CD14-positive monocyte (primary cell): Measurements from ENCODE around the gene ADAMTS17. TPM values are rescaled to one million over a fixed set of nuclear protein-coding genes. Genes with fewer than 3 reads are reported as not detected.

Experiments
- DNase-seq, 3 donors: peaks; one replicate each; pipeline ENCODE4 v3.0.0-alpha.2; 2011 to 2022
- H2AFZ ChIP-seq: 2 replicates; pipeline ENCODE4 v1.6.0; 2012; ENCODE audit warnings: mild to moderate bottlenecking, low read depth, low read length, inconsistent platforms; ENCODE audit not compliant: insufficient read depth, poor library complexity, severe bottlenecking
- H3K27ac ChIP-seq, 2 donors: 1 replicate in 1 of 2; 2 replicates in 1 of 2; pipeline ENCODE4 v1.5.1; 2012 to 2013; ENCODE audit warnings: low read length in 2 of 2, control low read depth in 1 of 2, inconsistent platforms in 1 of 2, low read depth in 1 of 2, mild to moderate bottlenecking in 1 of 2
- H3K27me3 ChIP-seq, 2 donors: one replicate each; pipeline versions ENCODE4 v1.6.0 to v1.6.1; 2011 to 2013; ENCODE audit warnings: low read length in 2 of 2; ENCODE audit not compliant: control insufficient read depth in 2 of 2, insufficient read depth in 2 of 2
- H3K36me3 ChIP-seq, 2 donors: replicated peaks in 1 of 2; 1 replicate in 1 of 2; 2 replicates in 1 of 2; pipeline versions ENCODE4 v1.5.1 to v1.6.1; 2012 to 2013; ENCODE audit warnings: low read length in 2 of 2, control low read depth in 1 of 2, inconsistent platforms in 1 of 2, mild to moderate bottlenecking in 1 of 2; ENCODE audit not compliant: insufficient read depth in 2 of 2, control insufficient read depth in 1 of 2
- H3K4me1 ChIP-seq, 2 donors: 1 replicate in 1 of 2; 2 replicates in 1 of 2; pipeline versions ENCODE4 v1.5.1 to v1.6.1; 2012 to 2013; ENCODE audit warnings: low read length in 2 of 2, control low read depth in 1 of 2, inconsistent platforms in 1 of 2, mild to moderate bottlenecking in 1 of 2, moderate library complexity in 1 of 2; ENCODE audit not compliant: insufficient read depth in 2 of 2, control insufficient read depth in 1 of 2
- H3K4me2 ChIP-seq: replicated peaks from 2 replicates; pipeline ENCODE3; 2012; ENCODE audit warnings: low read length, moderate library complexity, mild to moderate bottlenecking; ENCODE audit not compliant: poor library complexity, severe bottlenecking; ENCODE audit errors: extremely low read depth
- H3K4me3 ChIP-seq, 3 experiments: fragments of 200-600 bp in 1 of 3; sonication (generic) in 1 of 3; replicated peaks in 1 of 3; 1 replicate in 2 of 3; 2 replicates in 1 of 3; pipeline ENCODE4 v1.5.1; 2011 to 2013; ENCODE audit warnings: low read length in 3 of 3, mild to moderate bottlenecking in 3 of 3, control low read depth in 2 of 3, low read depth in 2 of 3, inconsistent platforms in 1 of 3, moderate library complexity in 1 of 3
- H3K79me2 ChIP-seq: 2 replicates; pipeline ENCODE4 v1.6.0; 2012; ENCODE audit warnings: mild to moderate bottlenecking, control low read depth, inconsistent platforms, low read length, moderate library complexity; ENCODE audit not compliant: insufficient read depth
- H3K9ac ChIP-seq: 2 replicates; pipeline ENCODE4 v1.6.0; 2017; ENCODE audit warnings: low read length, mild to moderate bottlenecking; ENCODE audit not compliant: insufficient read depth, poor library complexity, severe bottlenecking
- H3K9me3 ChIP-seq, 2 donors: replicated peaks in 1 of 2; 1 replicate in 1 of 2; 2 replicates in 1 of 2; pipeline versions ENCODE4 v1.5.1 to v1.6.1; 2012 to 2013; ENCODE audit warnings: low read length in 2 of 2, control low read depth in 1 of 2; ENCODE audit not compliant: control insufficient read depth in 1 of 2, insufficient read depth in 1 of 2
- H4K20me1 ChIP-seq: 2 replicates; pipeline ENCODE4 v1.6.0; 2012; ENCODE audit warnings: mild to moderate bottlenecking, low read length, control low read depth, moderate library complexity; ENCODE audit not compliant: insufficient read depth
- H3K27ac Mint-ChIP-seq, 7 donors: one replicate each; pipeline ENCODE4 v1.8.0; 2020; ENCODE audit warnings: mild to moderate bottlenecking in 7 of 7, mixed read lengths in 7 of 7, moderate library complexity in 6 of 7, inconsistent platforms in 2 of 7
- H3K27me3 Mint-ChIP-seq, 3 donors: one replicate each; pipeline ENCODE4 v1.8.0; 2021 to 2022; ENCODE audit warnings: low read depth in 3 of 3, mild to moderate bottlenecking in 3 of 3, mixed read lengths in 3 of 3, moderate library complexity in 3 of 3, inconsistent platforms in 1 of 3
- H3K36me3 Mint-ChIP-seq, 2 donors: one replicate each; pipeline ENCODE4 v1.8.0; 2020; ENCODE audit warnings: mixed read lengths in 2 of 2, inconsistent platforms in 1 of 2, mild to moderate bottlenecking in 1 of 2
- H3K4me1 Mint-ChIP-seq: one replicate; pipeline ENCODE4 v1.8.0; 2020; ENCODE audit warnings: mild to moderate bottlenecking, mixed read lengths
- H3K4me3 Mint-ChIP-seq, 2 donors: one replicate each; pipeline ENCODE4 v1.8.0; 2020; ENCODE audit warnings: mild to moderate bottlenecking in 2 of 2, mixed read lengths in 2 of 2, moderate library complexity in 1 of 2
- H3K9me3 Mint-ChIP-seq, 7 donors: one replicate each; pipeline ENCODE4 v1.8.0; 2020 to 2022; ENCODE audit warnings: mixed read lengths in 7 of 7, mild to moderate bottlenecking in 6 of 7, moderate library complexity in 6 of 7, inconsistent platforms in 2 of 7
- whole genome bisulfite sequencing: methylation state at CpG from one replicate; pipeline ENCODE4 v1.1.5; 2013; ENCODE audit warnings: missing lambda C conversion rate; ENCODE audit not compliant: insufficient coverage; 5-methylcytosine and 5-hydroxymethylcytosine counted together
- intact Hi-C, 2 donors: fragments of 100-400 bp; cut with micrococcal nuclease; formaldehyde crosslinking; loops; one replicate each; pipeline versions ENCODE4 v1.15.0 to v1.15.1; 2023
- polyA plus RNA-seq, 3 donors: library from polyadenylated mRNA; depleted of rRNA in 1 of 3; unstranded in 2 of 3; stranded (reverse) in 1 of 3; fragments of 300-500 nt in 2 of 3; fragments of >200 nt in 1 of 3; fragmentation: Illumina TruSeq in 2 of 3; gene quantifications; 1 replicate in 2 of 3; 2 replicates in 1 of 3; pipeline ENCODE4 v1.2.3, GENCODE V29; 2012 to 2021
- TF ChIP-seq, protein P1 (sequence below): fragments of 200-600 bp; IDR thresholded peaks from one replicate; pipeline ENCODE4 v1.8.0; 2022; ENCODE audit warnings: antibody characterized with exemption, mild to moderate bottlenecking

The ADAMTS17 gene
- polyA plus RNA-seq, 3 donors: 0.03 to 0.25 TPM; not detected in 1

DNA sequence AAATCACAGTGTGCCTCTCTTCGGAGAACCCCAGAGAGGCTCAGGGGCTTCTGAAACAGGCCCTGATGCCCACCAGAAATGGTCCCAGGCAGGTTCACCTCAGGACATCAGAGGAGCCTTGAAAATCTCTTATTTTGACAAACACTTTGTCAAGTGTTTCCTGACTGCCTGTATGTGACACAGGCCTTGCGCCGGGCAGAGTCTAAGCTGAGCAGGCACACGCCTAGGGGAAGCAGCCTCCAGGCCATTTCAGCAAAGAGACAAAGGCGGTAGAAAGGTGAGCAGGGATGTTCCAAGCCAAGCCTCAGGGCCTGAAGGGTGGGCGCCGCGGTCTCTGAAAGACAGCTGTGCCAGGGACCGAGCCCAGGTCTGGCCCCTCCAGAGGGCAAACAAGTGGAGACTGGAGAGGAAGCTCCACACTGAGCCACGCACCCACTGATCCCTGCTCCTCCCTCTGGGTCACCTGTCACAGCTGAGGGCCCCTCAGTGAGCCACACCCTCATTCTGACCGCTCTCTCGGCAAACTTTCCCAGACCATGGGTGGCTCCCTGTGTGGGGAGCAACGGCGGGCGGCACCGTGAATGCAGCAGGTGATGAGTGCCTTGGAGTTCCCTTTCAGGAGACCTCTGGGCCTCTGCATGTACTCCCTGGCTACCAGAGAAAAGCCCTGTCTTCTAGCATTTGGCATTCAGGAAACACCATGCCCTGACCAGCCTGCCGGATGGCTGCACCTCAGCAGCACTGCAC is 136.1 kb downstream of the ADAMTS17 start:
- TF ChIP-seq, protein P1, sequence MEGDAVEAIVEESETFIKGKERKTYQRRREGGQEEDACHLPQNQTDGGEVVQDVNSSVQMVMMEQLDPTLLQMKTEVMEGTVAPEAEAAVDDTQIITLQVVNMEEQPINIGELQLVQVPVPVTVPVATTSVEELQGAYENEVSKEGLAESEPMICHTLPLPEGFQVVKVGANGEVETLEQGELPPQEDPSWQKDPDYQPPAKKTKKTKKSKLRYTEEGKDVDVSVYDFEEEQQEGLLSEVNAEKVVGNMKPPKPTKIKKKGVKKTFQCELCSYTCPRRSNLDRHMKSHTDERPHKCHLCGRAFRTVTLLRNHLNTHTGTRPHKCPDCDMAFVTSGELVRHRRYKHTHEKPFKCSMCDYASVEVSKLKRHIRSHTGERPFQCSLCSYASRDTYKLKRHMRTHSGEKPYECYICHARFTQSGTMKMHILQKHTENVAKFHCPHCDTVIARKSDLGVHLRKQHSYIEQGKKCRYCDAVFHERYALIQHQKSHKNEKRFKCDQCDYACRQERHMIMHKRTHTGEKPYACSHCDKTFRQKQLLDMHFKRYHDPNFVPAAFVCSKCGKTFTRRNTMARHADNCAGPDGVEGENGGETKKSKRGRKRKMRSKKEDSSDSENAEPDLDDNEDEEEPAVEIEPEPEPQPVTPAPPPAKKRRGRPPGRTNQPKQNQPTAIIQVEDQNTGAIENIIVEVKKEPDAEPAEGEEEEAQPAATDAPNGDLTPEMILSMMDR: no peak
- no peaks in the 10 kb centered on the region for H3K79me2 ChIP-seq
- Mint-ChIP-seq H3K4me1 (no peaks in the 10 kb centered on the region), H3K36me3 (no peaks in the 10 kb centered on the region), H3K27me3 (peaks cover 0 to 6% (median under 1%) of the 10 kb centered on the region in 3 donors), H3K4me3 (no peak overlapping the region), H3K9me3 (peaks cover 7 to 33% (median 17%) of the 10 kb centered on the region in 7 donors), H3K27ac (no peak overlapping the region)
- DNase-seq: no peak
- WGBS: 76% methylated on average over 17 of the region's 17 CpGs
- no peak overlapping the region for H3K9ac ChIP-seq
- H3K27ac ChIP-seq: no peak overlapping the region
- intact Hi-C loops: no loop called here
- no peak overlapping the region for H3K4me2 ChIP-seq
- H3K27me3 ChIP-seq: no peaks in the 10 kb centered on the region
- no peaks in the 10 kb centered on the region for H4K20me1 ChIP-seq
- H2AFZ ChIP-seq: no peak overlapping the region
- H3K4me3 ChIP-seq: no peak overlapping the region
- peaks cover 7 to 23% of the 10 kb centered on the region in 2 donors for H3K9me3 ChIP-seq
- H3K36me3 ChIP-seq: no peaks in the 10 kb centered on the region
- H3K4me1 ChIP-seq: no peaks in the 10 kb centered on the region

DNA sequence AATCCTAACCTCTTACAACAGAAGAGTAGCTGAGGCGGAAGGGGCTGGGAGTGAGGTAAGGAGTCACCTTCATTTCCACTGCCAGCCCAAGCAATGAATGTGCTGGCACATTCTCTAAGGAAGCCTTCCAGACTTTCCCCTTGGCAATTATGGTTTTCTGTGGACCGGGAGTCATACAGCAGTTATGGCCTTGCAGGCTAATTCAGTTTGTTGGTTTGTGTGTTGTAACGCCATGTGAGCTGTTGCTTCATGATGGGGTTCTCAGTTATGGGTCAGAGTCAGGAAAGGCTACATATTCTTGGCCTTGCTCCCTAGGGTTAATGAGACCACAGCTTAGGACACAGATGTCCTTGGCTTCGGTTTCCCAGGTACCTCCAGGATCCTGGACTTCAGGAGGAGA is 137.0 kb downstream of the ADAMTS17 start:
- H3K9me3 ChIP-seq: peaks cover 11 to 32% of the 10 kb centered on the region in 2 donors
- no peak overlapping the region for H2AFZ ChIP-seq
- intact Hi-C loops: no loop called here
- Mint-ChIP-seq H3K4me3 (no peak overlapping the region), H3K9me3 (peaks cover 12 to 39% (median 20%) of the 10 kb centered on the region in 7 donors), H3K27me3 (peaks cover 0 to 6% (median 0%) of the 10 kb centered on the region in 3 donors), H3K27ac (no peak overlapping the region), H3K4me1 (no peaks in the 10 kb centered on the region), H3K36me3 (no peaks in the 10 kb centered on the region)
- H3K27ac ChIP-seq: no peak overlapping the region
- no peak for DNase-seq
- H4K20me1 ChIP-seq: no peaks in the 10 kb centered on the region
- H3K4me1 ChIP-seq: no peaks in the 10 kb centered on the region
- no peak overlapping the region for H3K4me2 ChIP-seq
- H3K9ac ChIP-seq: no peak overlapping the region
- no peaks in the 10 kb centered on the region for H3K79me2 ChIP-seq
- WGBS: 94% methylated on average over 3 of the region's 4 CpGs
- TF ChIP-seq, protein P1: no peak
- H3K36me3 ChIP-seq: no peaks in the 10 kb centered on the region
- H3K4me3 ChIP-seq: no peak overlapping the region
- no peaks in the 10 kb centered on the region for H3K27me3 ChIP-seq
